MCF 10A (cell line): ENCODE results near the gene SEC14L2. TPM values are rescaled to one million over a fixed set of nuclear protein-coding genes. Genes with fewer than 3 reads are reported as not detected.

Source experiments
- BruUV-seq: library from RNA; stranded (reverse); fragments of 400-500 nt; replicated peaks from 2 replicates; lab custom pipeline; 2021; lab: Mats Ljungman, UMichigan
- CTCF ChIA-PET: fragments of 300-600 bp; sonication (Branson Sonifier 250); formaldehyde crosslinking; extraction: SDS; loops from one replicate; lab custom pipeline; 2021; ENCODE audit warnings: antibody characterized with exemption, inconsistent platforms; lab: Yijun Ruan, JAX
- POLR2A ChIA-PET: fragments of 300-600, 350-650 bp; sonication (Branson Sonifier 250); formaldehyde crosslinking; extraction: SDS; loops from one replicate; lab custom pipeline; 2020; ENCODE audit warnings: antibody characterized with exemption, inconsistent platforms; lab: Yijun Ruan, JAX
- DNase-seq: peaks from one replicate; pipeline ENCODE4 v3.0.0-alpha.2; 2018; ENCODE audit not compliant: unreplicated experiment
- H3K27ac Mint-ChIP-seq: one replicate; pipeline ENCODE4 v1.8.0; 2022; ENCODE audit warnings: mild to moderate bottlenecking, low read depth, mixed read lengths; ENCODE audit not compliant: unreplicated experiment
- H3K27me3 Mint-ChIP-seq: one replicate; pipeline ENCODE4 v1.8.0; 2022; ENCODE audit warnings: mixed read lengths; ENCODE audit not compliant: insufficient read depth, unreplicated experiment
- H3K36me3 Mint-ChIP-seq: one replicate; pipeline ENCODE4 v1.8.0; 2022; ENCODE audit warnings: mild to moderate bottlenecking, moderate library complexity, mixed read lengths; ENCODE audit not compliant: insufficient read depth, unreplicated experiment
- H3K4me1 Mint-ChIP-seq: one replicate; pipeline ENCODE4 v1.8.0; 2022; ENCODE audit warnings: mixed read lengths; ENCODE audit not compliant: insufficient read depth, unreplicated experiment
- H3K4me3 Mint-ChIP-seq: one replicate; pipeline ENCODE4 v1.8.0; 2022; ENCODE audit warnings: mild to moderate bottlenecking, moderate library complexity, mixed read lengths; ENCODE audit not compliant: unreplicated experiment
- H3K9me3 Mint-ChIP-seq: one replicate; pipeline ENCODE4 v1.8.0; 2022; ENCODE audit warnings: mixed read lengths; ENCODE audit not compliant: unreplicated experiment
- CTCF ChIP-seq: fragments of 200-600 bp; IDR thresholded peaks from one replicate; pipeline ENCODE4 v1.8.0; 2022; ENCODE audit warnings: antibody characterized with exemption, mild to moderate bottlenecking; ENCODE audit not compliant: unreplicated experiment
- intact Hi-C: fragments of 100-400 bp; cut with micrococcal nuclease; formaldehyde crosslinking; loops from 2 replicates; pipeline ENCODE4 v1.14.1; 2022
- total RNA-seq: library from RNA; stranded (reverse); gene quantifications from 2 replicates; pipeline ENCODE4 v1.2.3, GENCODE V29; 2022

Gene SEC14L2
- total RNA-seq, 1 experiment from 2014 or later = 29.1 TPM

- ChIA-PET CTCF (interaction anchor here (0.6 to 4.2 kb wide), 3 partner anchors 11 to 804 kb away, joined by 3 to 27 read pairs (median 4); no protein-coding TSS in a partner anchor), POLR2A (no interaction called here)
- TF ChIP-seq CTCF = no peak
- intact Hi-C loops = no loop called here
- Mint-ChIP-seq H3K27ac (no peak overlapping the region), H3K9me3 (peaks cover 6% of the 10 kb centered on the region), H3K27me3 (peaks cover 12% of the 10 kb centered on the region), H3K36me3 (no peaks in the 10 kb centered on the region), H3K4me3 (no peak overlapping the region), H3K4me1 (peaks cover 8% of the 10 kb centered on the region)
- no peak for DNase-seq
- no TSS peak for BruUV-seq
Measured at GRCh38 chr22:30474121-30474520, 77.3 kb downstream of the SEC14L2 start.

Other genes starting within 250 kb of the SEC14L2 start
- gene LIF, start 150.3 kb upstream of the SEC14L2 start, total RNA-seq = 9.5 and 19.3 TPM in 2 replicates
- not detected in 2 replicates for gene OSM, start 130.2 kb upstream of the SEC14L2 start, total RNA-seq
- 1.2 and 4.8 TPM in 2 replicates for gene CASTOR1, start 107.5 kb upstream of the SEC14L2 start, total RNA-seq
- gene TBC1D10A, start 70.1 kb upstream of the SEC14L2 start, total RNA-seq = 11.1 and 13.1 TPM in 2 replicates
- gene SF3A1, start 40.1 kb upstream of the SEC14L2 start, total RNA-seq = 167 and 193 TPM in 2 replicates
- gene CCDC157, start 40.0 kb upstream of the SEC14L2 start, total RNA-seq = 1.1 and 1.7 TPM in 2 replicates
- gene RNF215, start 9.6 kb upstream of the SEC14L2 start, total RNA-seq = 18.4 and 19.6 TPM in 2 replicates
- gene MTFP1, start 28.8 kb downstream of the SEC14L2 start, total RNA-seq = 23.2 and 31.6 TPM in 2 replicates
- gene SEC14L3, start 75.0 kb downstream of the SEC14L2 start, total RNA-seq = not detected in 2 replicates
- gene SEC14L4, start 108.7 kb downstream of the SEC14L2 start, total RNA-seq = not detected in 2 replicates
- gene SEC14L6, start 149.7 kb downstream of the SEC14L2 start, total RNA-seq = not detected in 2 replicates
- gene GAL3ST1, start 177.6 kb downstream of the SEC14L2 start, total RNA-seq = not detected in 2 replicates
- gene PES1, start 194.9 kb downstream of the SEC14L2 start, total RNA-seq = 114 and 145 TPM in 2 replicates
- 1.2 and 1.4 TPM in 2 replicates for gene TCN2, start 210.2 kb downstream of the SEC14L2 start, total RNA-seq
- 2.9 and 3.4 TPM in 2 replicates for gene SLC35E4, start 238.8 kb downstream of the SEC14L2 start, total RNA-seq